GM19324 (cell line): Measurements from ENCODE around the gene AOX1.
"Not testable (repeated sequence)": the region's sequence is repeated elsewhere in the genome, so short reads cannot be mapped to it uniquely, and the experiment has no call there.

Experiments used
- ATAC-seq: cut with Tn5 transposase; IDR thresholded peaks from one replicate; pipeline ENCODE4 v1.9.1; 2021; ENCODE audit warnings: mild to moderate bottlenecking, moderate library complexity; ENCODE audit not compliant: unreplicated experiment, low FRiP score

AOX1 gene

GRCh38 chr2:200585730-200586643, at the start of gene AOX1:
AOX1 (plus strand) TSS chr2:200586014; CDS start chr2:200586109, 95 bp downstream.
- no peak for ATAC-seq

- ATAC-seq = no peak
Measured at GRCh38 chr2:200538139-200538538, 47.7 kb upstream of the AOX1 start.

GRCh38 chr2:200540793-200541192, 45.0 kb upstream of the AOX1 start:
- no peak for ATAC-seq

GRCh38 chr2:200566596-200566995, 19.2 kb upstream of the AOX1 start:
- not testable (repeated sequence) for ATAC-seq

- no peak for ATAC-seq
Measured at GRCh38 chr2:200567932-200568331, 17.9 kb upstream of the AOX1 start.

- ATAC-seq = no peak
Measured at GRCh38 chr2:200575957-200576356, 9.9 kb upstream of the AOX1 start.

GRCh38 chr2:200577027-200577426, 8.8 kb upstream of the AOX1 start:
- ATAC-seq = no peak

GRCh38 chr2:200578778-200579177, 7.0 kb upstream of the AOX1 start:
- ATAC-seq = no peak

- ATAC-seq = no peak
Measured at GRCh38 chr2:200584639-200585038, 1.2 kb upstream of the AOX1 start.

- no peak for ATAC-seq
Measured at GRCh38 chr2:200585340-200585729, 479 bp upstream of the AOX1 start.

- no peak for ATAC-seq
Measured at GRCh38 chr2:200586644-200586975, 796 bp downstream of the AOX1 start.

GRCh38 chr2:200587007-200587616, 1.3 kb downstream of the AOX1 start:
- no peak for ATAC-seq

- ATAC-seq = no peak
Measured at GRCh38 chr2:200588076-200588678, 2.4 kb downstream of the AOX1 start.

GRCh38 chr2:200590090-200590489, 4.3 kb downstream of the AOX1 start:
- ATAC-seq = no peak

- no peak for ATAC-seq
Measured at GRCh38 chr2:200591308-200591707, 5.5 kb downstream of the AOX1 start.

GRCh38 chr2:200592406-200593075, 6.7 kb downstream of the AOX1 start:
- ATAC-seq = no peak

- no peak for ATAC-seq
Measured at GRCh38 chr2:200593905-200594304, 8.1 kb downstream of the AOX1 start.

- ATAC-seq = no peak
Measured at GRCh38 chr2:200595913-200596312, 10.1 kb downstream of the AOX1 start.

GRCh38 chr2:200596774-200597570, 11.2 kb downstream of the AOX1 start:
- ATAC-seq = no peak

- ATAC-seq = no peak
Measured at GRCh38 chr2:200599206-200599605, 13.4 kb downstream of the AOX1 start.
